Subcutaneous adipose tissue (tissue), 4 donors: ENCODE results near the gene MCRIP1. TPM values are rescaled to one million over a fixed set of nuclear protein-coding genes. Genes with fewer than 3 reads are reported as not detected.

ENCODE experiments used
- CTCF ChIP-seq: fragments of 450-650 bp; IDR thresholded peaks from one replicate; pipeline ENCODE4 v1.5.1; 2016; ENCODE audit warnings: low read depth, mild to moderate bottlenecking, control low read depth, antibody characterized with exemption, moderate library complexity
- total RNA-seq, 4 donors: library from RNA; depleted of rRNA; stranded (reverse); fragments of >200 nt; gene quantifications; one replicate each; pipeline ENCODE4 v1.1.0, GENCODE V29; 2016

The MCRIP1 gene
- total RNA-seq: 10 to 100 TPM; 26.6 to 78.7 (median 54.8) TPM

GRCh38 chr17:81833160-81833920 lies at the start of gene MCRIP1:
Gene MCRIP1, minus strand, starts transcription at chr17:81833291. Its CDS starts 8,785 bp downstream, at chr17:81824506.
- no peak for TF ChIP-seq CTCF

GRCh38 chr17:81879121-81879520 lies 46.0 kb upstream of the MCRIP1 start:
- TF ChIP-seq CTCF: no peak

- TF ChIP-seq CTCF: no peak
These were observed 45.2 kb upstream of the MCRIP1 start for GRCh38 chr17:81878294-81878693.

- no peak for TF ChIP-seq CTCF
These were observed 44.5 kb upstream of the MCRIP1 start for GRCh38 chr17:81877569-81877968.

- TF ChIP-seq CTCF: no peak
These were observed 38.5 kb upstream of the MCRIP1 start for GRCh38 chr17:81871387-81872230.

- no peak for TF ChIP-seq CTCF
These were observed 37.9 kb upstream of the MCRIP1 start, which contains the start of gene ARHGDIA for GRCh38 chr17:81870981-81871386. Gene ARHGDIA, minus strand, starts transcription at chr17:81871337. Its CDS starts 1,407 bp downstream, at chr17:81869930.
